Neural progenitor cell (in vitro differentiated cells): ENCODE measurements around the gene SGSM1. TPM values are rescaled to one million over a fixed set of nuclear protein-coding genes. Genes with fewer than 3 reads are reported as not detected.

Experiments used
- DNase-seq: peaks from one replicate; pipeline ENCODE4 v3.0.0-alpha.2; 2016; ENCODE audit warnings: low spot score
- H2AFZ ChIP-seq: fragments of 200-600 bp; sonication (generic); replicated peaks from 2 replicates; pipeline ENCODE4 v1.6.1; 2016; ENCODE audit warnings: antibody characterized with exemption
- H3F3A ChIP-seq: fragments of 200-600 bp; sonication (generic); 2 replicates; pipeline ENCODE4 v1.6.1; 2016; ENCODE audit warnings: antibody characterized with exemption, low read depth
- H3K27ac ChIP-seq: fragments of 200-600 bp; sonication (generic); 2 replicates; pipeline ENCODE4 v1.5.1; 2016; ENCODE audit warnings: mild to moderate bottlenecking
- H3K27me3 ChIP-seq: fragments of 200-600 bp; sonication (generic); 2 replicates; pipeline ENCODE4 v1.6.1; 2016; ENCODE audit warnings: mild to moderate bottlenecking, moderate library complexity
- H3K36me3 ChIP-seq: fragments of 200-600 bp; sonication (generic); 2 replicates; pipeline ENCODE4 v1.5.1; 2016
- H3K4me1 ChIP-seq: fragments of 200-600 bp; sonication (generic); 2 replicates; pipeline ENCODE4 v1.6.1; 2016; ENCODE audit warnings: mixed run types
- H3K4me2 ChIP-seq: fragments of 200-600 bp; sonication (generic); 2 replicates; pipeline ENCODE4 v1.6.1; 2016
- H3K4me3 ChIP-seq: fragments of 200-600 bp; sonication (generic); 2 replicates; pipeline ENCODE4 v1.5.1; 2016
- H3K79me2 ChIP-seq: fragments of 200-600 bp; sonication (generic); 2 replicates; pipeline ENCODE4 v1.6.1; 2016; ENCODE audit warnings: low read depth
- H3K9ac ChIP-seq: fragments of 200-600 bp; sonication (generic); 2 replicates; pipeline ENCODE4 v1.6.1; 2016
- H3K9me3 ChIP-seq: fragments of 200-600 bp; sonication (generic); 2 replicates; pipeline ENCODE4 v1.5.1; 2016; ENCODE audit warnings: low read depth
- H4K20me1 ChIP-seq: fragments of 200-600 bp; sonication (generic); 2 replicates; pipeline ENCODE4 v1.6.1; 2016; ENCODE audit warnings: low read depth
- H3K27ac Mint-ChIP-seq: 3 replicates; pipeline ENCODE4 v1.8.0; 2021; ENCODE audit warnings: mixed read lengths
- H3K27me3 Mint-ChIP-seq: 2 replicates; pipeline ENCODE4 v1.8.0; 2022; ENCODE audit warnings: low read depth, mild to moderate bottlenecking, inconsistent platforms, moderate library complexity, mixed read lengths; ENCODE audit not compliant: insufficient read depth
- H3K36me3 Mint-ChIP-seq: 3 replicates; pipeline ENCODE4 v1.8.0; 2021; ENCODE audit warnings: mixed read lengths
- H3K4me1 Mint-ChIP-seq: 3 replicates; pipeline ENCODE4 v1.8.0; 2021; ENCODE audit warnings: mixed read lengths
- H3K4me3 Mint-ChIP-seq: 3 replicates; pipeline ENCODE4 v1.8.0; 2021; ENCODE audit warnings: mild to moderate bottlenecking, moderate library complexity, mixed read lengths
- H3K9me3 Mint-ChIP-seq: 3 replicates; pipeline ENCODE4 v1.8.0; 2020; ENCODE audit warnings: mixed read lengths
- EZH2 ChIP-seq: fragments of 200-600 bp; sonication (generic); IDR thresholded peaks from 2 replicates; pipeline ENCODE4 v1.6.1; 2017; ENCODE audit warnings: antibody characterized with exemption, mild to moderate bottlenecking, moderate library complexity
- EZH2phosphoT487 ChIP-seq: fragments of 200-600 bp; sonication (generic); IDR thresholded peaks from 2 replicates; pipeline ENCODE4 v1.6.1; 2017; ENCODE audit warnings: antibody characterized with exemption
- total RNA-seq: library from RNA; depleted of rRNA; stranded (reverse); fragments of >200 nt; gene quantifications from 2 replicates; pipeline ENCODE4 v1.2.3, GENCODE V29; 2015; ENCODE audit warnings: low replicate concordance
- TF ChIP-seq, protein P1 (sequence below): fragments of 200-600 bp; sonication (generic); IDR thresholded peaks from 2 replicates; pipeline ENCODE4 v1.5.1; 2017; ENCODE audit warnings: antibody characterized with exemption, mild to moderate bottlenecking

Gene SGSM1
- total RNA-seq, 1 donor from 2014 or later, result 1.1 TPM

DNA sequence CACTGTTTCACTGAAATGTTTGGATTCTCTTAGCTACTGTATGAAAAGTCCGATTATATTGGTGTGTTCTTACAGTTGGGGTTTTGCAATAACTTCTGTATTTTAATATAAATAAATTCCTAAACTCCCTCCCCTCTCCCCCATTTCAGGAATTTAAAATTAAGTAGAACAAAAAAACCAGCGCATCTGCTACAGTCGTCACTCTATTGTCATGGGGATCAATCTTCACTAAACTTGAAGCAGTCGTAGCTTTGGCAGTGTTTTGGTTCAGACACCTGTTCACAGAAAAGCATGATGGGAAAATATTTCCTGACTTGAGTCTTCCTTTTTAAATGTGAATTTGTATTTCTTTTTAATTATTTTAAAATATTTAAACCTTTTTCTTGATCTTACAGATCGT is 40.8 kb upstream of the SGSM1 start:
- Histone ChIP-seq H2AFZ (no peak overlapping the region), H3K4me1 (no peaks in the 10 kb centered on the region), H3K4me3 (no peak overlapping the region), H4K20me1 (no peaks in the 10 kb centered on the region), H3F3A (peaks cover 3% of the 10 kb centered on the region), H3K27me3 (no peaks in the 10 kb centered on the region), H3K9ac (no peak overlapping the region), H3K36me3 (no peaks in the 10 kb centered on the region), H3K79me2 (no peaks in the 10 kb centered on the region), H3K27ac (no peak overlapping the region), H3K4me2 (no peak overlapping the region), H3K9me3 (no peaks in the 10 kb centered on the region)
- no peak overlapping the region for H3K27ac Mint-ChIP-seq
- no peak for DNase-seq
- peaks cover 5% of the 10 kb centered on the region for H3K27me3 Mint-ChIP-seq
- H3K36me3 Mint-ChIP-seq, result no peaks in the 10 kb centered on the region
- H3K4me3 Mint-ChIP-seq, result no peak overlapping the region
- no peaks in the 10 kb centered on the region for H3K9me3 Mint-ChIP-seq
- H3K4me1 Mint-ChIP-seq, result peaks cover 5% of the 10 kb centered on the region
- TF ChIP-seq, protein P1, sequence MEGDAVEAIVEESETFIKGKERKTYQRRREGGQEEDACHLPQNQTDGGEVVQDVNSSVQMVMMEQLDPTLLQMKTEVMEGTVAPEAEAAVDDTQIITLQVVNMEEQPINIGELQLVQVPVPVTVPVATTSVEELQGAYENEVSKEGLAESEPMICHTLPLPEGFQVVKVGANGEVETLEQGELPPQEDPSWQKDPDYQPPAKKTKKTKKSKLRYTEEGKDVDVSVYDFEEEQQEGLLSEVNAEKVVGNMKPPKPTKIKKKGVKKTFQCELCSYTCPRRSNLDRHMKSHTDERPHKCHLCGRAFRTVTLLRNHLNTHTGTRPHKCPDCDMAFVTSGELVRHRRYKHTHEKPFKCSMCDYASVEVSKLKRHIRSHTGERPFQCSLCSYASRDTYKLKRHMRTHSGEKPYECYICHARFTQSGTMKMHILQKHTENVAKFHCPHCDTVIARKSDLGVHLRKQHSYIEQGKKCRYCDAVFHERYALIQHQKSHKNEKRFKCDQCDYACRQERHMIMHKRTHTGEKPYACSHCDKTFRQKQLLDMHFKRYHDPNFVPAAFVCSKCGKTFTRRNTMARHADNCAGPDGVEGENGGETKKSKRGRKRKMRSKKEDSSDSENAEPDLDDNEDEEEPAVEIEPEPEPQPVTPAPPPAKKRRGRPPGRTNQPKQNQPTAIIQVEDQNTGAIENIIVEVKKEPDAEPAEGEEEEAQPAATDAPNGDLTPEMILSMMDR, result no peak
- no peak for TF ChIP-seq EZH2

- H3K27ac ChIP-seq, result no peak overlapping the region
- H4K20me1 ChIP-seq, result no peaks in the 10 kb centered on the region
- Mint-ChIP-seq H3K36me3 (no peaks in the 10 kb centered on the region), H3K4me1 (peaks cover 3% of the 10 kb centered on the region), H3K27me3 (peaks cover 9% of the 10 kb centered on the region), H3K27ac (no peak overlapping the region), H3K9me3 (no peaks in the 10 kb centered on the region), H3K4me3 (no peak overlapping the region)
- H3K4me3 ChIP-seq, result no peak overlapping the region
- no peaks in the 10 kb centered on the region for H3K27me3 ChIP-seq
- no peak for TF ChIP-seq EZH2phosphoT487
- TF ChIP-seq, protein P1, result peak; percentile 74
- no peak for TF ChIP-seq EZH2
- H3K4me1 ChIP-seq, result no peaks in the 10 kb centered on the region
- DNase-seq, result peak; percentile 78
- no peaks in the 10 kb centered on the region for H3K36me3 ChIP-seq
- no peak overlapping the region for H3K4me2 ChIP-seq
- peaks cover 3% of the 10 kb centered on the region for H3F3A ChIP-seq
- H3K79me2 ChIP-seq, result no peaks in the 10 kb centered on the region
- no peak overlapping the region for H2AFZ ChIP-seq
- H3K9ac ChIP-seq, result no peak overlapping the region
- H3K9me3 ChIP-seq, result no peaks in the 10 kb centered on the region
These were observed 37.3 kb upstream of the SGSM1 start for GRCh38 chr22:24768537-24769374.

- Mint-ChIP-seq H3K9me3 (no peaks in the 10 kb centered on the region), H3K36me3 (no peaks in the 10 kb centered on the region), H3K27me3 (peaks cover 6% of the 10 kb centered on the region), H3K4me3 (no peak overlapping the region), H3K4me1 (peaks cover 7% of the 10 kb centered on the region), H3K27ac (no peak overlapping the region)
- Histone ChIP-seq H3K9me3 (no peaks in the 10 kb centered on the region), H2AFZ (peak overlapping the region; percentile 51), H3K27me3 (no peaks in the 10 kb centered on the region), H3K4me2 (no peak overlapping the region), H3K4me3 (no peak overlapping the region), H3F3A (no peaks in the 10 kb centered on the region), H3K27ac (no peak overlapping the region), H4K20me1 (no peaks in the 10 kb centered on the region), H3K36me3 (no peaks in the 10 kb centered on the region), H3K4me1 (no peaks in the 10 kb centered on the region), H3K79me2 (no peaks in the 10 kb centered on the region), H3K9ac (no peak overlapping the region)
- peak; percentile 83 for DNase-seq
- TF ChIP-seq EZH2, result no peak
- TF ChIP-seq, protein P1, result peak; percentile 72
These were observed 33.4 kb upstream of the SGSM1 start for GRCh38 chr22:24772493-24773220.
